Right ventricle myocardium superior (tissue), 1 donor: ENCODE measurements around the gene C2CD5. TPM values are rescaled to one million over a fixed set of nuclear protein-coding genes. Genes with fewer than 3 reads are reported as not detected.
A peak's percentile ranks its signal among the peaks of the same experiment; 100 is the strongest.

Source experiments
- ATAC-seq: fragments of 200-7000 bp; cut with Tn5 transposase; one replicate; pipeline ENCODE4 v1.9.1; 2020; ENCODE audit warnings: mild to moderate bottlenecking; ENCODE audit not compliant: poor library complexity
- DNase-seq: peaks from one replicate; pipeline ENCODE4 v3.0.0-alpha.2; 2020
- intact Hi-C: fragments of 100-400 bp; cut with DNase I; formaldehyde crosslinking; loops from one replicate; pipeline ENCODE4 v1.11.2; 2022
- total RNA-seq: library from RNA; stranded (reverse); fragmentation: NEBNext Ultra II Directional; extraction: Animal tissue kit (Norgen Biotek cat#: 25700); gene quantifications from one replicate; pipeline ENCODE4 v1.2.1, GENCODE V29; 2021
- donor health status: DM: no; HTN: yes; CAD: no; lungs with severe emphysema.

C2CD5 gene
- total RNA-seq, 1 donor from 2014 or later = 19.5 TPM

- intact Hi-C loops = no loop called here
- ATAC-seq (peak; percentile 15), DNase-seq (no peak)
These were observed 5.3 kb downstream of the C2CD5 start for GRCh38 chr12:22539055-22539454.

- ATAC-seq = no peak
- DNase-seq = no peak
- intact Hi-C loops = no loop called here
These were observed 6.0 kb downstream of the C2CD5 start for GRCh38 chr12:22538311-22538710.

GRCh38 chr12:22536971-22537544 lies 7.3 kb downstream of the C2CD5 start:
- ATAC-seq = no peak
- intact Hi-C loops = no loop called here
- DNase-seq = no peak

DNA sequence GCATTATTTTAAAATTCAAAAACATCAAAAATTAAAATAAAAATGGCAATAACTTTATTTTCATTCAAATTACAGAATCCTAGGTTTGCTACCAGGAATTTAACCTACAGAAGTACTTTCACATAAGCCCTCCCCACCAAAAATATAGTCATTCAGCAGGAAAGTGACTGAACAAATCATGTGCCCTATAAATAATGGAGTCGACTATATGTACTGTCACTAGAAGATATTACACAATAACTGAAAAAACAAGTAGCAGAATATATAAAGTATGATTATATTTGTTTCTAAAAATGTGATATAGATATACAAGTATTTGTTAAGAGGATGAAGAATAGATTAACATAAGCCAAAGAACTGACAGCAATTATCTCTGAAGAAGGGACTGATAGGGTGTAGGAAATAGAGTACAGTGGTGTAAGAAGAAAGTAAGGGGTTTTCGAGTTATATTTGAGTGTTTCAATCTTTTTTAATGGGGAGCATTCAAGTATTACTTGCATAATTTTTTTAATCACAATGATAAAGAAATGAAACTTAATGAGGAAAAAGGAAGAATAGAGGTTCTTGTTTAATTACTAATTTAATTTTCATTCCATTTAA lies 7.9 kb downstream of the C2CD5 start:
- intact Hi-C loops = no loop called here
- ATAC-seq = no peak
- no peak for DNase-seq

GRCh38 chr12:22535478-22535877 lies 8.9 kb downstream of the C2CD5 start:
- intact Hi-C loops = no loop called here
- DNase-seq = no peak
- no peak for ATAC-seq

DNA sequence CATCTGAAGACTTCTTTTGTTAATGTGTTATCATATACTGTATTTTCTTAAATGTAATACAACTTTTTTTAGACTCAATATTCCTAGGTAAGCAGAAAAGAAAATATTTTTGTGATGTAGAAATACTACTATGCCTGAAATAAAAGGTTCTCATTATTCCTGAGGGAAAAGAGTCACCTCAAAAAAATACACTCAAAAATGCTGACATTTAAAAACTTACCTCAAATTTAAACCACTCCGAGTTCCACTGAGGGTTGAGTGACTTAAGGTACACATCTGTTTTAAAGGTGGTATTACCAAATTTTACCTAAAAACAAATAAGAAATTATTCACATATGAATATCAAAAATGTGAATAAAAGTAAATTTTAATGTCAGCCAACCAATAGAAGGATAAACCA lies 9.3 kb downstream of the C2CD5 start:
- no peak for ATAC-seq
- intact Hi-C loops = no loop called here
- no peak for DNase-seq

GRCh38 chr12:22533155-22533554 lies 11.2 kb downstream of the C2CD5 start:
- ATAC-seq (no peak), DNase-seq (no peak)
- intact Hi-C loops = no loop called here

DNA sequence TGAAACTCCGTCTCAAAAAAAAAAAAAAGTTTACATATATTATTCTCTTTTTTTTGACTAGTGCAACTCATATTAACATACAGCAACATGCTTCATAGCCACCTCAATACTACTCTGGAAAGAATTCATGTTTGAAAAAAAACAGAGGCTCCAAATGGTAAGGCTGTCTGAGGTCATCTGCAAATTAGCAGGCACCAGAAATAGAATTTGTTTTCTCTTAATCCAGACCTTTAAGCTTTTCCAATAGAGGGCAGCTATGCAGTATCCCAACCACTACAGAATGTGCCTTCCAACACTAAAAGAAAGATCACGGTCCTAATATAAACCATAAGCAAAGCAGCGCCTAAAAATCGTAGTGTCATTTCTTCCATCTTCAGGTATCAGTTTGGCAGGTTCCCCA lies 12.0 kb downstream of the C2CD5 start:
- intact Hi-C loops = no loop called here
- peak; percentile 56 for ATAC-seq
- no peak for DNase-seq

GRCh38 chr12:22531205-22531604 lies 13.1 kb downstream of the C2CD5 start:
- intact Hi-C loops = no loop called here
- DNase-seq = no peak
- no peak for ATAC-seq

GRCh38 chr12:22529281-22530060 lies 14.9 kb downstream of the C2CD5 start:
- peak; percentile 52 for ATAC-seq
- intact Hi-C loops = no loop called here
- no peak for DNase-seq

DNA sequence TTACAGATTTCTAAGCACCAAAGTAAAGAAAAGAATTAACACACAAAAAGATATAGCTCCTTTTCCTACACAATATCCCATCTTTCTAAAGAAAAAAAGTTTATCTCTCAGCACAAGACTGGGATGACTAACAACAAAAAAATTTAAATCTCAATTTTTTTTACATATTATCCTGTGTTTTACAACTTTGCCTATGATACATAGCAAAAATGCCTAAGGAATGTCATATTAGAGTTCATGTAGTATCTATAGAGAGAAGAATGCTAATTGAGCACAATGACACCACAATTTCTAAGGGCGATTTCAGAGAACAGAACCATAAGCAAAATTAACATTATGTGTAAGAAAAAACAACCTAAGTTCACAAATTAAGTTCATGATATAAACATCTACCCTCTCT lies 16.3 kb downstream of the C2CD5 start:
- intact Hi-C loops = no loop called here

DNA sequence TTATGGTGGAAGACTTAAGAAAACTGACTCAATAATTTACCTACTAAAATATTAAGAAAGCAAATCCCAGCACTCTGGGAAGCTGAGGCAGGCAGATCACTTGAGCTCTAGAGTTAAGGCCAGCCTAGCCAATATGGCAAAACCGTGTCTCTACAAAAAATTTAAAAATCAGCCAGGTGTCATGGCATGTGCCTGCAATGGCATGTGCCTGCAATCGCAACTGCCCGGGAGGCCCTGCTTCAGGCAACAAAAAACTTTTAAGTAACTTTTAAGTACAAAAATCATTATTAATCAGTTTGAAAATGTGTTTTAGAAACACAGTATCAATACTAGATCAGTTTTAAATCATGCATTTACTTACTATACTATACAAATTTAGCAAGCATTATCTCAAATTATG lies 17.5 kb downstream of the C2CD5 start:
- intact Hi-C loops = no loop called here
- no peak for DNase-seq
- no peak for ATAC-seq

More for the DNA sequence above, 16.3 kb downstream of the C2CD5 start:
- DNase-seq (no peak), ATAC-seq (no peak)

- DNase-seq (no peak), ATAC-seq (no peak)
- intact Hi-C loops = no loop called here
These were observed 18.9 kb downstream of the C2CD5 start for GRCh38 chr12:22525426-22525825.

- intact Hi-C loops = no loop called here
- no peak for DNase-seq
- ATAC-seq = no peak
These were observed 25.3 kb downstream of the C2CD5 start for GRCh38 chr12:22518998-22519397.

DNA sequence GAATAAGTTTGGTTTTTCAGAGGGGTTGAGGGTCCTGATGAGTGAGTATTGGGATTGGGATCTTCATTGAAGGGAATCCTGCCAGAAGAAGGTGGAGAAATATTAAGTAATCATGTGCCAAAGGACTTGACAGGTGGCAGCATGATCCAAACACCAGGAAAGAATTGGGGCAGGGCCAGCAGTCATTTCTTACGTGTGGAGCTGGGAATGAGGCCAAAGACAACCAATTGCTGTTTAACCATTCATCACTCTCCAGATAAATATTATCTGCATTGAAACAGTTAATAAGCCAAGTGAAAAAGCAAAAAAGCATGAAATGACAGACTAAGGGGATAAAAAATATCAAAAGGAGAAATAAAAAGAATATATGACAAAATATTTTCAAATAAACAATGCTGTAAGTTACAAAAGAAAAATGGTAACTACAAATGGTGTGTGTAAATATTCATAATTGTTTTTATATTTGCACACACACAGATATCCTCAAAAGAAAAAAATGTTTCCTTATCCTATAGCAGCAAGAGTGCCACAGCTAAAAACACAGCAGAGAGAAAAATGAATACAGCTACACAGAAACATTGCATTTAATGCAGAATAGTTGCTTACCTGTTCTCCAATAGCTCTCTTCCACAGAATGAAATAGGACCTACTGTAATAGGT lies 26.2 kb downstream of the C2CD5 start:
- intact Hi-C loops = no loop called here
- DNase-seq (peak; percentile 53), ATAC-seq (peak; percentile 58)

- intact Hi-C loops = no loop called here
- DNase-seq (no peak), ATAC-seq (no peak)
These were observed 29.5 kb downstream of the C2CD5 start for GRCh38 chr12:22514875-22515274.

DNA sequence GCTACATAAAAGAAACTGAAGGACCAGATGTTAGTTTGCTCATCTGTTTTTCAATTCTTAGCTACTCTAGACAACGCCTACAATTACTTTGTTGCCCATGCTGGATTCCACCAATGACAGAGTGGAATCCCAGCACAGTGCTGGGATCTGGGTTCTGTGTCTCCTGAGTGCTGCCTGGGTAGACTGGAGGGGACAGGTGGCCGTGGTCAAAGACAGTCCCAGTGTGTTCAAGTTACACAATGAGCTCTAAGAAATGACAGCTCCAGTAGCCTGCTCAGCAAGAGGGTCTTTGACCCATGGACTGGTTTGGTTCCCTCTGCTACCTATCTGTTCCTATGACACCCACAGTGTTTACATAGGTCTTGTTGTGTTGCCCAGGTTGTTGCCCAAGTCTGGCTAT lies 38.5 kb downstream of the C2CD5 start:
- ATAC-seq (no peak), DNase-seq (no peak)
- intact Hi-C loops = no loop called here

GRCh38 chr12:22500100-22500499 lies 44.2 kb downstream of the C2CD5 start:
- intact Hi-C loops = no loop called here

GRCh38 chr12:22499445-22499844 lies 44.9 kb downstream of the C2CD5 start:
- intact Hi-C loops = no loop called here
- ATAC-seq = no peak
- DNase-seq = no peak

More at GRCh38 chr12:22500100-22500499, 44.2 kb downstream of the C2CD5 start:
- DNase-seq (no peak), ATAC-seq (no peak)

- DNase-seq (no peak), ATAC-seq (no peak)
- intact Hi-C loops = no loop called here
These were observed 50.0 kb downstream of the C2CD5 start for GRCh38 chr12:22494319-22494718.
